ENCODE measurements around the gene RAB2B.
"Not testable (repeated sequence)": the region's sequence is repeated elsewhere in the genome, so short reads cannot be mapped to it uniquely, and the experiment has no call there.

The RAB2B gene

DNA sequence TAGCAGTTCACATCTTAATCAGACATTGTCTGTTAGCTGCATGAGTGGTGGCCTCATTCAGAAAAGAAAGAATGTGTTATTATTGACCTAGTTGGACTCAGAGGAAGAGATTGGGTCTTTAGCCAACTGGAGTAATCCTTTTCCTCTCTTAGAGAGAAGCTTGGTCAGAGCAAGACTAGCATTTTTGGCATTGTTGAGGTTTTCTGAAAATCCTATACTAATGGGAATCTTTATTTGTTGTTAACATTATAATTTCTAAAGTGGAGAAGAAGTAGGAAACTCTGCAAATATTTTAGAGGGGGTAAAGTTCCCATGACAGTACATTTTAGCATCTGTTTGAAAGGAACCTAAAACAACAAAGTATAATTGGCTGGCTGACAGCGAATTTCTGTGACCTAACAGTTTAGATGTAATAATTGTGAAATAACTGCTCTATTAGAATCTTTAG is 9.9 kb upstream of the RAB2B start:
- DNase-seq (ENCODE audit: low read depth), result no peak

DNA sequence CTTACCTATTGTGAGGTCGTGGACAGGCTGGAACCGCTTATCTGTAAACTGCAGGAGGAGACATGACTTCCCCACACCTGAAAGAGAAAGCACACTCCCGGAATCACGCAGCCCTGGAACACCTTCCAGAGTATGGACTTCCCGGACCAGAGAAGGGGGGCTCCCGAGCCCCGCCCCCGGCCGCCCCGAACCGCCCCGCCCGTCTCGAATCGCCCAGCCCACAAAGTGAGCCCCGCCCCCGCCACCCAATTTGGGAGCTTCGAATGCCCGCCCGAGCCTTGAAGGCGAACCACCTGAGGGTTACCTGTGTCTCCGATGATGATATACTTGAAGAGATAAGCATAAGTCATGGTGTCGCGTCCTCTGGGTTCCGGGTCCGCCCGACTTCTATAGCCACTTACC is 235 bp downstream of the RAB2B start:
- peak; percentile 75 for DNase-seq (ENCODE audit: low read depth)

DNA sequence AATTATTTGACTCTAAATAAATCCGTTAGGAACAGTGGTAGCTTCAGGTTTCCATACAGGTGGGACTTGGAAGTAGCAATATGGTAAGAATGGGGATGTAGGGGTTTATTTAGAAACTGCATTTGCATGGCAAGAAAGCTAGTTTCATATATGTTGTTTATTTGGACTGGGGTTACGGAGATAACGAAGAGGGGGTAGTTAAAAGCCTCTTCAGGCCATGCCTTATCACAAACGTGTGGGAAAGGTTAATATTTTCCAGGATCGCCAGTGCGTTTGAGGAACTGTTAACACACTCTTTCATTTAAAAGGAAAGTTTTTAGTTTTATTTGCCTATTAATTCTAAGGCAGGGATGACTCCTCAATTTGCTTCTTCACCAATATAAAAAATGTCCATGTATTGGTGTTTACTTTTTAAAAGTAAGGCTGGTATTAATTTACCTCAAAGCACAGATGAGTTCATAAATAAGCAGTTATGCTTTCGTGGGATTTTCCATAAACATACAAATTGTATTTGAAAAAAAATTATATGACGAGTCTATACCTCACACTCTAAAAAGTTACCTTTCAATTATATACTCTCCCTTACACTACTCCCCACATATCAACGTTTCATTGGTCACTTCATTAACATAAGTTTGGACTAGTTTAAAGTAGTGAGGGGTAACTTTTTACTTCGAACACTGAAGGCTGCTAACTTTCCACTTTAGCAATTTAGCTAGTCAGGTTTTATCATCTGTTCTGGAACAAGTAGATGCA is 814 bp downstream of the RAB2B start:
- DNase-seq (ENCODE audit: low read depth), result no peak

DNA sequence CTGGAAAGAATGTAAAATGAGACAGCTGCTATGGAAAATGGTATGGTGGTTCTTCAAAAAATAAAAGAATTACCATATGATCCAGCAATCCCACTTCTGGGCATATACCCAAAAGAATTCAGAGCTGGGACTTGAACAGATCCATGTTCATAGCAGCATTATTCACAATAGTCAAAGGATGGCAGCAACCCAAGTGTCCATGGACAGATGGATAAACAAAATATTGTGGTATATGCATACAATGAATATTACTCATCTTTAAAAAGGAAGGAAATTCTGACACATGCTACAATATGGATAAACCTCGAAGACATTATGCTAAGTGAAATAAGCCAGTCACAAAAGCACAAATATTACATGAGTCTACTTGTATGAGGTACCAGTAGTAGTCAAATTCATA is 9.1 kb downstream of the RAB2B start:
- DNase-seq (ENCODE audit: low read depth), result no peak

DNA sequence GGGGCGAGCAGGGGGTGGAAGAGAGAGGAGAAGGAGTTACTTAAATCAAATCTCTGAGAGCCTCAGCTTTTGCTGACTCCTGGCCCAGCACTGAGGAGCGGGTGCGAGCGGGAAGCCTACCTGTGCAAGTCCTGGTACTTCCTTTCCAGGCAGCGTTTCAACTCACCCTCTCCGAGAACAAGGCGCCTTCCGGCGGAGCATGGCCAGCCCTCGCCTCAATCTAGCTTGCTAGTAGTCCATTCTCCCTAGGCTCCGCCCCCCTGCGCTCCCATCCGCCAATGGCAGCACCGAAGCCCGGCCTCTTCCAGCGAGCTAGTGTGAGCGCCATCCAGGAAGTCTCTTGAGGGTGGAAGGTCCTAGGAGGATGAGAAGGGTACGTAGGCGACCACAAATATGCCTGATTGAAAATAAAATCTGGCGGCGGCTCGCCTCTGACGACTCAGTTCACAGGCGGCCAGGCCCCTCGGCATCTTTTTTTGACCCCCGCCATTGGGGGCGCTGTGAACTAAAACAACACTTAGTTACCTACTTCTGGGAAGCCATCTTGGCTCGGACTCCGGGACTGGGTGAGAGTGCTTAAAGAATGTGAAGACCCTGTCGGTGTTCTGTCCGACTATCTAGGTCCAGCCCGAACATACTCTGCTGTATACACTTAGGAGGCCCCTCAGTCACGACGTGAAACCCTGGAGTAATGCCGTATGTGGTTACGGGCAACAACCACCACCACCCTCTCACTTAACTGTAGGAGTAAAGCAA is 20.7 kb downstream of the RAB2B start, which contains the start of gene CHD8:
Gene CHD8 (minus strand): TSS at position 212 of the 756 bp plus-strand sequence. CDS start 24,480 bp downstream, outside the sequence.
- peak; percentile 99 for DNase-seq (ENCODE audit: low read depth)

DNA sequence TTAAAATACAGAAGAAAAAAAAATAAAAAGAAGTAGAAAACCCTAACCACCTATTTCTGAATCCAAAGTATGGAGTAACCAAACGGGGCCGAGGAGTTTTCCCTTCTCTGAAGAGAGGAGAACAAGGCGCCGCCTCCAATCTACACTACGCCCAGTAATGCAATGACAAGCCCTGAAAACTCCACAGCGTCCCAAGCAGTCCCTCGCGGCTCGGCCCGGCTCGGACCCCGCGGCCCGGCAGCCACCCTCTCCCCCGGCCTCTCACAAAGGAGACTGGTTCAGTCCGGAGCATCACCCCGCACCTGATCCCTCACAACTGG is 21.2 kb downstream of the RAB2B start:
- no peak for DNase-seq (ENCODE audit: low read depth)

DNA sequence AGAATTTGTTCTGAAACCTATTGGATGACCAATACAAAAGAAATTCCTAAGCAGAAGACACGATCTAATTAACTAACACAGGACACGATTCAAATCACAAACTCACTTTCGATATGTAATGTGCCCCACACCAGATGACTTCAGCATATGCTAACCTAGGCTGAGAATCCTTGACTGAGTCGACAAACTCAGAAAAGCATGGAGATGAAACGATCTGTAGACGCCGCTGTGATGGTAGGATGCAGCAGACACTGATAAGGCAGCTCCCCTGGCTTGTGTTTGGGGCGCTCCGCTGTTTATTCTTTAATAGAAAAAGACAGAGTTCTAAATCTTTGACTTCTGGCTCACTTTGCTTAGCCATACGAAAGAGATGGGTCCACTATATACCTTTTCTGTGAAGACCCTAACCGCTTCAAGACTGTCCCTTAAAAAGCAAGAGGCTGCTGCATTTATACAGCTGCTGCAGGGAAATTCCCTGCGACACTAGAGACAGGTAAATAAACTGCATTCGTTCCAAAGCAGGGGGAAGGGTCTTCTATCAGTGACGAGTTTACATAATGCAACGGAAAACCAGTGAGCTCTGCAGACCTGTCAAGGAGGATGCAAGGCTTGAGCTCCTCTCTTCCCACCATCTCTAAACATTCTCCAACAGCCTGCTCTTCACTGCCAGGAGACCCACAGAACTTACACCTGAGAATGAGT is 21.8 kb downstream of the RAB2B start:
- DNase-seq (ENCODE audit: low read depth), result no peak

DNA sequence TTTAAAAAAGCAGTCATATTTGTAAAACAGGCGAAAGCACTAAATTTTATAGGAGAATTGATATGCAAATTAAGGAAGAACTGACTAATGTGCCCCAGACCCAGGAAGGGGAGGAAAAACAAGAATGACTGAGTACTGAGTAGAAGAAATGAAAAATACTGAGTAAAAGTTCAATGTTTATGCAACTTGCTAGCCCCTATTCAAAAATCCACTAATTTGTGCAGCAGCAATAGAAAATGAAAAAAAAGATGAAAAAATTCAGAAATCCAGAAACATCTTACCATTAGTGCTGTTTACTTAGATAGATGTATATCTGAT is 26.9 kb downstream of the RAB2B start:
- DNase-seq (ENCODE audit: low read depth), result no peak

DNA sequence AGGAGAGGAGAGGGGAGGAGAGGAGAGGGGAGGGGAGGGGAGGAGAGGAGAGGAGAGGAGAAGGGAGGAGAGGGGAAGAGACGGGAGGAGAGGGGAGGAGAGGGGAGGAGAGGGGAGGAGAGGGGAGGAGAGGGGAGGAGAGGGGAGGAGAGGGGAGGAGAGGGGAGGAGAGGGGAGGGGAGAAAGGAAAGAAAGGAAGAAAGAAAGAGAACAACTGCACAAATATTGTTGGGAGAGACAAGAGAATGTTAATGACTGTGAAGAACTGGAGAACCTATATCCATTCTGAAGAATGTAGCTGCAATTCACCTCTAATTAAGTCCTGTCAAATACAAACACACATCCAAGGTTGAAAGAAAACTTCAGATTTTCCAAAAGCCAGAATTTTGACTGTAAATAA is 34.1 kb downstream of the RAB2B start:
- DNase-seq (ENCODE audit: low read depth), result not testable (repeated sequence)

DNA sequence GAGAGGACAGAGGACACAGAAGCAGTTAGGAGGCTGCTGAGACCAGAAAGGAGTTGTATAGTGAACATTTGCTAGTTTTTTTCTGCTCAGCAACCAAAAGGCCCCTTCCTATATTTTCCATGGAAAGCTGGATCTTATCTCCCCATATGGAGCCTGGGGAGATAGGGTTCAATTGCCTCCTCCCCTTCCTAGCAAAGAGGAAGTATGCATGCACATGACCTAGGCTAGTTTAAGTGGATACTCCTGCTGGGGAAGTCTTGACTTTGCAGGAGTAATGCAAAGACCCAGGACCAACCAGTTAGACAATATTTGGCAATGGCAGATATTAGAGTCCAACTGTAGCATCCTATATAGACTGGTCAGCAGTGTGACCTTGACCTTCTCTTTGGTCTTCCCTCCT is 35.9 kb downstream of the RAB2B start:
- no peak for DNase-seq (ENCODE audit: low read depth)

DNA sequence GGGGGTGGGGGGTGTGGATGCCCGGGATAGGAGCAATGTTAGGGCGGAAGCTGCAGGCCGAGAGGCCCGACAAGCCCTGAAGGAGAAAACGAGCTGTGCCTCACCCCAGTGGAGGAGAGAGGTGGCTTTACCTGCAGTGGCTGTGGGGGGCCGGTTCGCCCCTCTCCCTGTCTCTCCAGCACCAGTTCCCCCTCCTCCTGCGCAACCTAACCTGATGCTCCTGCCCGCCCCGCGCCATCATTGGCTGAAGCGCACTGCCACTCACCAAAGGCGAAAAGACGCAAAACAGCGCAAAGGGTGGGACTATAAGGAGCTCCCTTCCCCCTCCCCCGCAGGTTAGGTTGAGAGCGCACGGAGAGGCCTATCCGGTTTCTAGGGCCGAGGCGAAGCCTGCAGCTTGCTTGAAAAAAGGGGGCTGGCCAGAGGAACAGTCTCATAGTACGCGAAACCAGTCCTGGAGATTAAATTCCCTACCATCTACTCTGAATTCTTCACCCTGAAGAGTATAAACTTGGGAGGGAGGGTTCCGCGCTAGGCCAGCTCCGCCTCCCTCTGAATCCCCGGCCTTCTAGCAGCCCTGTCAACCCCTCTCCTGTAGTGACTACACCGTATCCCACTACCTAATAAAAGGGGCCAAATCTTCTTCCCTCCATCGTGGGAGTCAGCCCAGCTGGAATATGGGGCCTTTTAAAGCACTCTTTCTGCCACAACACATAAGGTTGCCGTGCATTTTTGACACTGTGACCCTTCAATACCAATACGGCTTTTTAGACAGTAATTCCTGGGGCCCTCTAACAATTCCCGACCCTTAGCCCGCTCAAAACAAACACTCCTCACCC is 39.5 kb downstream of the RAB2B start:
- peak; percentile 97 for DNase-seq (ENCODE audit: low read depth)

DNA sequence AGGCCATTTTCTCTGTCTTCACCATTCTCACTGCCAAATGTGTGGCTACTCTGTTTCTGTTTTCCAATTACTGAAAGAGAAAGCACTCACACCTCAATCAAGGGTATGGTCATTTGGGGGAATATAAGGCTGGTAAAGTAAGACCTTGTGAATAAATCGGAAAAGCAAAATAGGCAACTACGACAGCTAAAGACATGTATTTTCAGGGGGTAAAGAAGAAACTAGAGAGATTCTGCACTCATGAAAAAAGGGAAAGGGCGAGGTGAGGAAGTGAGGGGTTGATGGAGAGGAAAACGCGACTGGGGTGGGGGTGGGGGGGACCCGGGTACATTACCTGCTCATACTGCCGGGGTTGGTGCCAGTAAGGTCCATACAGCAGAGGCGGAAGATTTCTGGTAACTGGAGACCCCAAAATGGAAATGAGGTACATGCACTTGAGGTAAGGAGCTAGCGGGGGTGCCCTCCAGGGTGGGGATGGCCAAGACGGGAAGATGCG is 40.1 kb downstream of the RAB2B start:
- no peak for DNase-seq (ENCODE audit: low read depth)

DNA sequence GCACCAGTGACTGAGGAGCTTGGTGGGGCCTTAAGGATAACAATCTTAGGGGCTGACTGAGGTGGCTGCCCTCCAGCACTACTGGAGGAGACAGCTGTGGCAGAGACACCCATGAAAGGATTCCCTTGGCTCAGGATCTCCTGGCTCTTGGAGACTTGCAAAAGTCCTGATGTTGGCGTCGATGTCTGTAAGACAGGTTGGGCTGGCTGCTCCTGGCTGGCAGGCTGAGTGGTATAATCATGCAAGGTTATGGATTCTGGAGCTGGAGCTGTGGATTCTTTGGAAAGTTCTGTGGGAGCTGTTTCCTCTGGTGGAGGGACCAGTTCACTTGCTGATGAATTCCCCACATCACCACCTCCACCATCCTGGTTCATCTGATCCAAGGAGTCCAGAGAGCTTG is 45.6 kb downstream of the RAB2B start:
- DNase-seq (ENCODE audit: low read depth), result no peak

DNA sequence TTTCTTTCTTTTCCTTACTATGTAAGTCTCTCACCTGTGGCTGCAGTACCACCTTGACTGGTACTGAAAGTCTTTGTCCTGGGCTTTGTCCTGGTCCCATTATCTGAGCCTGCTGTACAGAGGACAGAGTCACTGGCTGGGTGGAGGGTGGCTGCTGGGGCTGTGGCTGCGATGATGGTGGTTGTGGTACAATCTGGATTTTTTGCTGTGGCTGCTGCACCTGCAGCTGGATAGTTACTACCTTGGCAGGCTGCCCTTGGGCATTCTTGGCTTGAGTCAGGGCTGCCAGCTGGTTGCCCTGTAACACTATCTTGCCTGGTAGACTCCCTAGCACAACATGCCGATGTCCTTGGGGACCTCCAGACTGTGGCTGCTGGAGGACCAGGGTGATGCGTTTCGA is 47.8 kb downstream of the RAB2B start:
- no peak for DNase-seq (ENCODE audit: low read depth)

DNA sequence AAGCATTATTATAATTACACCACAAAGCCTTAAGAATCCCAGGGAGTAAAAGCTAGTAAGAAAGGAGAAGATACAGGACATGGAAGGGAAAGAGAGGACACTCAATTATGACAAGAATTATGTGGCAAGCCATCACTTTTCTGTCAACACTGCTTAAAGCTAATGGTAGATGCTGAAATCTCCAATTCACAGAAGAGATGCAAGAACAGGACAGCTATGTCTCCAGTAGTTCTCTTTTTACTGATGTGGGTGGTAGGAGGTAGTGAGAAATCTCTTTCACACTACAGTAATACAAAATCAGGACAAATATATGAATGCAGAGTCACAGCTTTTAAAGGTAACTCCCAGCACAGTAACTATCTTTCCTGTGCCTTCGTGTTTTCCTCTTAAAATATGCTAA is 50.1 kb downstream of the RAB2B start:
- no peak for DNase-seq (ENCODE audit: low read depth)

DNA sequence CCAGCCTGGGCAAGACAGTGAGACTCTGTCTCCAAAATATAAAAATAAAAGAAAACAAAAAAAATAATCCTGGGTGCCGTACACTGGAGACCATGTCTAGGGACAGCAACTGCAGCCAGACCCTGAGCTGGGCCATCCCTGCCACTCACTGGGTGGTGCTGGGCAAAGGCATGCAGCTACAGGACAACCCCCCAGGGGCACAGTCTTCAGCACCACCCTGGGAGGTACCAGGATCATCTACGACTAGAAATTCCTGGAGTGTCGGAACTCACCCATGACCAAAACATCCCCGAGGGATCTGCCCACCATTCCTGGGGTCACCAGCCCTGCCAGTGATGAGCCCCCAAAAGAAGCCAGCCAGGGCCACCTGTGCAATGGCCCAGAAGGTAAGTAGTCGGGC is 57.2 kb downstream of the RAB2B start:
- no peak for DNase-seq (ENCODE audit: low read depth)

DNA sequence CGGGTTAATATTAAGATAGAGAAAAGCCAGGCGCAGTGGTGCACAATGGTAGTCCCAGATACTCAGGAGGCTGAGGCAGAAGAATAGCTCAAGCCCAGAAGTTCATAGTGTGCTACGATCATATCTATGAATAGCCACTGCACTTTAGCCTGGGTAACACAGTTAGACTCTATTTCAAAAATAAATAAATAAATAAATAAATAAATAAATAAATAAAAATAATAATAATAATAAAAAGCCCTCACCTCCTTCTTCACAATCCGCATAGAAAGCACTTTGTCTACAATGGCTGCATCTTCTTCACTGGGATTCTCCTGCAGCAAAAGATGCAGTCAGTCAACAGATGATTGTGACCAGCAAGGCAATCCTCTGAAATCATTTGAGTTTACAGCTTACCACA is 61.4 kb downstream of the RAB2B start:
- no peak for DNase-seq (ENCODE audit: low read depth)

DNA sequence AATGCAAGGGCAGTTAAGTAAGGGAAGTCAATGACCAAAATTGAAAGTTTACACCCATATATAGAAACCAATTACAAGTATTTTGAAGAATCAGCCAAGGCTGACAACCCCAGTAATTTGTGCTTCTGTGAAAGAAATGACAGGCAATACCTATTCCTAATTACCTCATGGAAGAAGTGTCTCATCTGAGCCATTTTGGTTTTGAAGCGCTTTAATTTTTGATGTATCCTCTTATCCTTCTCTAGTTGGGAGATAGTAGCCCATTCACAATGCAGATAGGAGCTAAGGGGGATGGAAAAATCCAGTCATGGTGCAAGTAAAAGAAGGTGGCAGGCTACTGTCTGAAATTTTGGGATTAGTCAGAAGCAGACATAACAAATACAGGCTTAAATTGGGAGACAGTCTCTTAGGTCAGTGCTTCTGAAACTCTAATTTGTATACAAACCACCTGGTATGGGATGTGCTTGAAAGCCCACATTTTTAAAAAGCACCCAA is 62.6 kb downstream of the RAB2B start:
- no peak for DNase-seq (ENCODE audit: low read depth)
